GM18511 (cell line): ENCODE results near the gene STARD10.

Experiments
- ATAC-seq: cut with Tn5 transposase; IDR thresholded peaks from one replicate; pipeline ENCODE4 v1.9.1; 2021; ENCODE audit warnings: mild to moderate bottlenecking, moderate library complexity; ENCODE audit not compliant: unreplicated experiment

STARD10 gene

GRCh38 chr11:72712841-72713240 is 81.0 kb downstream of the STARD10 start:
- ATAC-seq, result no peak

DNA sequence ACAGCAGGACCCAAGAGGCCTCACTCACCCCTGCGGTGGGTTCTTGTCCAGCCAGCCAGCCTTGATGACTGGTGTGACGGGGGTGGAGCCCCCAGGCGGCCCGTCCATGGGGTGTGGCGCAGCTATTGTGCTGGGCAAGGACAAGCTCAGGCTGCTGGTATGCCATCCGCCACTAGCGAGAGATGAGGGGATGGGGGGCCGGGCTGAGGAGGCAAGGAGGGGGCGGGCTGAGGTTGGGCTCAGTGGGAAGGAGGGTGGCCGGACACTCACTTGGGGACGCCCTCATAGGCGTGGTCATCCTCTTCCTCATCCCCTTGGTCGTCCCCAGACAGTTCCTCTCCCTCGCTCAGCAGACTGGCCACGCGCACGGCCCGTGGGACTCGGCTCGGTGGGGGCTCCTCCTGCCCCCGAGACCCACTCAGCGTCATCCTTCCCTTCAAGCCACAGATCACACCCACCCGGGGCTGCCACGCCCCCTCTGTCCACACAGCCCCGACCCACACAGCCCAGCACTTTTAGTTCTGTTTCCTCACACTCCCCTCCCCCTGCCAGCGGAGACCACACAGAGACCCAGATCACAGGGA is 81.6 kb downstream of the STARD10 start:
- ATAC-seq, result no peak

- ATAC-seq, result no peak
Measured at GRCh38 chr11:72711141-72711540, 82.7 kb downstream of the STARD10 start.

DNA sequence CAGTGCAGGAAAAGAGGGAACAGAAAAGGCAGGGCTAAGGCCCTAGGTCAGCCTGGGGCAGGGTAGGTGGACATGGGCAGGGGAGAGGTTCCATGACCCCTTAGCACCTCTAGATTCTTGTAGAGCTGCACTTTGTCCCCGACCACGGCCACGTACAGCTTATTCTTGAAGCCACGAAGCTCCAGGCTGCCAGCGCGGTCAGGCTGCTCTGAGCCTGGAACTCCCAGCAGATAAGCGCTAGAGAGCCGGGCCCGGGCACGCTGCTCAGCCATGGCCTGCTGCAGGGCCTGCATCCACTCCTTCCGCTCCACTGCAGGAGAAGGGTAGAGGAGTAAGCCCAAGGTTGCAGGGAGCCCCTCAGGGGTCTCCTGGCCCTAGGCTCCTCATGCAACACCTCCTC is 83.6 kb downstream of the STARD10 start:
- ATAC-seq, result no peak

DNA sequence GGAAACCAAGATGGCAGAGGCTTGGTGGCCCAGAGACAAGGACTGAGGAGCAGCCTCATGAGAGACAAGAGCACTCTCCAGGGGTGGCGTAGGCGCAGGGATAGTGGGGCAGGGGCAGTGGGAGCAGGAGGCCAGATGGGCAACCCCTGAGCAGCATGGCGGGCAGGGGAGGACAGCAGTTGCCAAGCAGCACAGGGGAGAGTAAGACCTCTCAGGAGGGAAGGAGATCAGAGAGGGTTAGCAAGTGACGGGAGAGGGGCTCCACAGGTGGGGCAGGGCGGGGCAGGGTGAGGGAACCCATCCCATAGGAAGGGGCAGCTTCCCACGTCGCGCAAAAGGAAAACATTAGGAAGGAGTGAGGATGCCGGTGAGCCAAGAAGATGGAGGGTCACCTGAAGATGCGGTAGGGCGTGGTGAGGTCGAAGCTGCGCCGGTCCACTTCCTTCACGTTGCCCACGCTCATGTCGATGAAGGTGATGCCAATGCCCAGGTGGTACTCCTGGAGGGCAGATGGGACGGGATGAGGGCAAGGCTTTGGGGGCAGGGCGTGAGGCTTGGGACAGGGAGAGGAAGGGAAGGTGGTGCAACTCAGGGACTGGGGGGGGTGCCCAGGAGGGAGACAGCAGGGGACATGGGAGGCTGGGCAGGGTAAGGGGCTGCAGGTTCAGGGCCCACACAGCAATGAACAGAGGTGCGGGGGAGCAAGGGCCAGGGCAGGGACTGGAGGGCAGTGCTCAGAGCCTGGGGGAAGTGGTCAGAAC is 84.2 kb downstream of the STARD10 start:
- ATAC-seq, result no peak

- no peak for ATAC-seq
Measured at GRCh38 chr11:72707032-72707431, 86.8 kb downstream of the STARD10 start.

DNA sequence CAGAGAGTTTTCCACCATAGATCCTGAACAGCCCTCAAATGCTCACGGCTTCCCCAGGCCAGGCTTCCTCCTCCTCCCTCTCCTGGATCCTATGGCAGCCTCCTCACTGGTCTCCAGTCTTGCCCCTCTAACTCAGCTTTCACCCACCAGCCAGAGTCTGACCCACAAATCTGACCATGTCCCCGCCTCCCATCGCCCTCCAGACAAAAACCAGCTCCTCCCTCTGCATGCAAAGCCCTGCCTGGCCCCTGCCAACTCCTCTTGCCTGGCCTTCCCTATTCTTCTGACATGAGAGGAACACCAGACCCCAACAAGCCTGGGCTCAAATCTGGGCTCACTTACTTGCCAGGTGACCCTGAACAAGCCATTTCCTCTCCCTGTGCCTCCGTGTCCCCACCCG is 87.3 kb downstream of the STARD10 start:
- no peak for ATAC-seq

GRCh38 chr11:72705442-72706365 is 88.1 kb downstream of the STARD10 start:
- no peak for ATAC-seq

- no peak for ATAC-seq
Measured at GRCh38 chr11:72704783-72705265, 89.0 kb downstream of the STARD10 start.
